Activated CD4-positive, CD25-positive, alpha-beta regulatory T cell treated with anti-CD3 and anti-CD28 coated beads, Interleukin-2, amount 50 U/mL, for 16 hours (primary cell): ENCODE measurements around the gene TUNAR.
"Not testable (repeated sequence)": the region's sequence is repeated elsewhere in the genome, so short reads cannot be mapped to it uniquely, and the experiment has no call there.

Experiments
- DNase-seq: peaks from one replicate; pipeline ENCODE4 v3.0.0-alpha.2; 2020; ENCODE audit warnings: low read depth, low spot score

The TUNAR gene

DNA sequence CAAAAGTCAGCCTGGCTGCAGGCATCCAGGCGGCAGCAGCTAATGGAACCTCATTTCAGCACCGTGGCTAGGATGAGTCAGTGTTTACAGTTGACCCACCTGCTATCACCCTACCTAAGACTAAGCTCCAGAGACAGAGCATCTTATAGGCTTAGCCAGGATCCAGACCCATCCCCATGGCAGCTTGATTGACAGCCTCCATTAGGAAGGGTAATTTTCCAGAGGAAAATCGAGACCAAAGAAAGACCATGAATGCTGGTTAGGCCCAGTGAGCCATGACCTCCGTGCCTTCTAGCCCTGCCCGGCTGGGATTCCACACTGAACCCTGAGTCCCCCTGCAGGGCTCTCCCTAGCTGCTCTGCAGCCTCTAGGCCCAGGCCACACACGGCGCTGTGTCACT is 38.7 kb downstream of the TUNAR start:
- no peak for DNase-seq

DNA sequence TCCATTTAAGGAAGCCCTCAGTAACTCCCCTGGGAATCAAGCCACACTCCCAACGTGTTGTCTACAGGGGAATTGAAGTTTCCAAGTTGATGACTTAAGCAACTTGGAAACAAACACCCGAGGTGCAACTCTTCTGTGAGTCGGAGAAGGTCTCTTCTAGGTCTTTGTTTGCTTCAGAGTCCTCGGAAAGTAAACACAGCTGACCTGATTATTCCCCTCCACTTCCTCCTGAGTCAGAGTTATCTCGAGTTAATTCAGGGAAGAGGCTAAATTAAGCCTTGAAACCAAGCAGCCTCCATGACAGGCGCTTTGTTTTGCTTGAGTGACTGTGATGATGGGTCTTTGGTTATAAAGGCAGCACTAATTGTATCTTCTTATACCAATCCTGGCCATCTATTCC is 41.8 kb downstream of the TUNAR start:
- no peak for DNase-seq

GRCh38 chr14:95920769-95921438 is 44.3 kb downstream of the TUNAR start:
- no peak for DNase-seq

DNA sequence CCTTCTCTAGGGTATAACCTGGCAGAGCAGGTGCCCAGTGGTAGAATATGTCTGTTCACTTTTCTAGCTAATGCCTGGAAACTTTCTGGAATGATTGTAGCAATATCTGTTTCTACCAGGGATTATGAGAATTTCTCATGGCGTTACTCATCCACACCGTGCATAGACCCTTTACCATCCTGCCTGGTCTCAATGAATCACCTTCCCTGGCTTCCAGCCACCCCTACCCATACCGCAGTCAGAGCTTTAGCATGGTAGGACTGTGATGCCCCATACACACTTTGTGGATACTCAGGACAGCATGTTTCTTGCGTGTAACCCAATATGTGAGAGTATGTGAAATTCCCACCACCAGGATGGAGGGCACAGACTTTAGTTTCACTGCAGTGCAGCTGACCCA is 45.4 kb downstream of the TUNAR start:
- DNase-seq: no peak

- no peak for DNase-seq
These were observed 52.1 kb downstream of the TUNAR start for GRCh38 chr14:95928751-95929150.

DNA sequence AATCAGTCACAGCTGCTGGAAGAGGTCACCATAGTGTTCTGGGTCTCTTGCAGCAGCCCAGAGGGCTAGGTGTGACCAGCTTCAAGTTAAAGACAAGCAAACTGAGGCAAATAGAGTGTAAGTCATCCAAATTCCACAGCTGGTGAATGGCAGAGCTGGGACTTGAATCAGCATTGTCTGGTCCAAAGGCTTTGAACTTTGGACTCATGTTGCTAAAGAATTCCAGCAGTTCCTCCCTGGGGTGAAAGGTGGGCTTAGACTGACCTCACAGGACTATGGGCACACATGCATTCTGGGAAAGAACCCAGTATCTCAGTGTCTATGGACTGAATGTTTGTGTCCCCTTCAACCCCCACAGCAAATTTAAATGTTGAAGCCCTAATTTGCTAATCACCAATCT is 54.8 kb downstream of the TUNAR start:
- DNase-seq: no peak

GRCh38 chr14:95935228-95935822 is 58.7 kb downstream of the TUNAR start:
- DNase-seq: no peak

DNA sequence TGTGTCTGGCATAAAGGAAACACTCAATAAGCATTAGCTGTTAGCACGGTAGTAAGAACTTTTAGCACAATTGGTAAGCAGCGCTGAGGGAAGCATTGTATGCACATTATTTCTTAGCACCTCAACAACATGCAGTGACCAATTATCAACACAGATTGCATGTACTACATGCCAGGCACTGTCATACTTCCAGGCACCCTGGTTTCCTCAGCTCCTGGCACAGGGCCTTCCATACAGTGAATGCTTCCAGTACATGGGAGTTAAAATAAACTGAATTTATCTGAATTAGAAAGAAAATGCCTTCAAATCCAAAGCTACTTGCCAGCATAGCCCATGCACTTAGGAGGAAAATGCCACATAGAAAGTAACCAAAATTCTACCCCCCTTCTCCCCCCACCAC is 59.4 kb downstream of the TUNAR start:
- no peak for DNase-seq

DNA sequence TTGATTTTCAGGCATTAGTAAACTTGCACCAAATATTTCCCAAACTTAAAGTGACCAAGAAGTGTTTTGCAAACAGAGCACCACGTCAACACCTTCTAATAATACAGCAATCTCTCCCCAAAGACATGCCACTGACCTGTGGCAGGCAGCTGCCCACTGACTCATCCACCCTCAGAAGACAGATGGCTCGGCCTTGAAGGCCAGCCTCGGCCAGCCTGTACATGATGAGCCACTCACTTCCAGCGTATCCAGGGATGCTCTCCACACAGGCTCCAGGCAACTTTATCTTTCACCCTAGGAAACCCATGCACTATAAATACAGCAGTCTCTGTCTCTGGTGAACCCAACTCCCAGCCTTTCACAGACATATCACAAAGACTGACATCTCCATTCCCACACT is 62.7 kb downstream of the TUNAR start:
- DNase-seq: no peak

- no peak for DNase-seq
These were observed 65.3 kb downstream of the TUNAR start for GRCh38 chr14:95941897-95942296.

DNA sequence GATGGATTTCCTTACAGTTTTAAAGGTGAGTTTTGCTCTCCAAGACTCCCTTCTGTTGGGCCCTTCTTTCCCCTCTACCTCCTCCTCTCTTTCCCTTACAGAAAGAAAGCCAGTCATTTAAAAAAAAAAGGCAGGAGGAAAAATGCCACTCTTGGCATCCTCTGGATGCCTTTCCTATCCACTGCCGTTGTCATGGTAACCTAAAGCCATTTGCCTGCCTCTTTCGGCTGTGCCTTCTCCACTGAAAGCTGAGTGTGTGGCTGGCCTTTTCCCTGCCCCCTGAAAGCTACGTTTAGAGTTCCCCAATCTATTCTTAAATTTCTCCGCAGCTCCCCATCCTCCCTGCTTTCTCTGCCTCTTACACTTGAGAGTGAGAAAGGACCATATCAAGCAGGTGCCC is 67.1 kb downstream of the TUNAR start:
- no peak for DNase-seq

DNA sequence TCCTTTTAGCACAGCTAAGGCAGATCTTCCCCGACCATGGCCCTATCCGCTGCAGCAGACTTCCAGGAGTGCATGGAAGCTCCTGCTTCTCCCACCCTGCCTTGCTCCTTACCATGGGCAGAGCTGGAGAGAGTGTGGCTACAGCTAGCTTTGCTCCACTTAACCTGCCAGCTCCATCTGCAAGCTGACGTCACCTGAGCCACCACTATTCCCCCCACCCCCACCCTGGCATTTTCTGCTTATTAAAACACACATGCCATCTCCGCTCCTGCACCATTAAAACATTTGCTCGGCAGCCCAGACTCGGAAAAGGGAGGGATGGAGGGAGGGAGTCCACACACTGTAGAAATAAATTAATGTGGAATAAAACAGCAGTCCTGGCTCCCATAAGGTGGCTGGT is 67.8 kb downstream of the TUNAR start:
- DNase-seq: no peak

DNA sequence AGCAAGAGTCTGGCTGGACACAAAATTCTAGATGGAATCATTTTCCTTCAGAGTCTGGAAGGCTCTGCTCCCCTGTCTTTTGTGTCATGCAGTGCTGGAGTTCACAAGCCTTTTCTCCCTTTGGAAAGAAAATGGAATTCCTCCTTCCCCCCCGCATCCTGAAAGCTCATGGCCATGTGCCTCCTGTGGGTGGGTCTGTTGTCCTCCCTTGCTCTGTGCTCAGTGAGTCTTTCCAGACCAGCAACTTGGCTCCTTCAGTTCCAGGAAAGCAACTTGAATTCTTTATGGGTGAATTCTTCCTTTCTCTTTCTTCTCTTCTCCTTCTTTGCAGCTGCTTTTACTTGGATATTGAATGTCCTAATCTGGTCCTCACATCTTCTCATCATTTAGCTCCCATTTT is 70.2 kb downstream of the TUNAR start:
- DNase-seq: no peak

DNA sequence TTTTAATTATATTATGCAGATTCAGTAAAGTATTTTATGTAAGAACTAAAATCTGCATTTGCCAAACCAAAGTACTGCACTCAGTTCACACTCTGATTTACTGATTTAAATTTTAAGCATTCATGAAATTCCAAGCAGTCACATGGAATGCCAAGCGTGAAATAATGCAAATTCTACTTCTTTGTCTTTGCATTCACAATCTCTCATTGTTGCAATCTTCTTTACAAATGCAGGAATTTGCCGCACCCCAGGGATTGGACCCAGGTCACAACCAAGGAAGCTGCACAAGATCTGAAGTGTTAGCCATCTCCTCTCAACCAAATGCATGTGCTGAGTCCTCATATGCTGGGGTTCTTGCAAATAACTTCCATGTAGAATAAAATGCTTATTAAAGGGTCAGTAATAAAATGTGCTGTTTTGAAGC is 71.9 kb downstream of the TUNAR start:
- DNase-seq: no peak

DNA sequence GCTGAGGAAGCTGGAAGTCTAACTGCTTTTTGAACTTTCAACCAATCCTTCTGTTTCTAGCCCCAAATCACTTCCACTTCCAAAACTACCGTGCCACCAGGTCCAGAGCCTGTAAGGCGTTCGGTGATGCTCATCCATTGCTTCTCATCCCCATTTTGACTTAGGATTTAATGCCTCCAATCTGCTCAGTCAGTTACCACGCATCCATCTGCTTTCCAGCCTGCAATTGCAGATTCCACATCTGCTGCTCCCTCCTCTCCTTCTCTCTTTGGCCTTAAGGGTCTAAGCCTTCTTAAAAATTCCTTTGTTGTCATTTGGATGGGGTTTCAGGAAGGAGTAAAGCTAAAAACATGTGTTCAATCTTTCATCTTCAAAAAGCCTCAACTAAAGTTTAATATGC is 74.7 kb downstream of the TUNAR start:
- no peak for DNase-seq

- no peak for DNase-seq
These were observed 76.6 kb downstream of the TUNAR start for GRCh38 chr14:95953111-95953724.

DNA sequence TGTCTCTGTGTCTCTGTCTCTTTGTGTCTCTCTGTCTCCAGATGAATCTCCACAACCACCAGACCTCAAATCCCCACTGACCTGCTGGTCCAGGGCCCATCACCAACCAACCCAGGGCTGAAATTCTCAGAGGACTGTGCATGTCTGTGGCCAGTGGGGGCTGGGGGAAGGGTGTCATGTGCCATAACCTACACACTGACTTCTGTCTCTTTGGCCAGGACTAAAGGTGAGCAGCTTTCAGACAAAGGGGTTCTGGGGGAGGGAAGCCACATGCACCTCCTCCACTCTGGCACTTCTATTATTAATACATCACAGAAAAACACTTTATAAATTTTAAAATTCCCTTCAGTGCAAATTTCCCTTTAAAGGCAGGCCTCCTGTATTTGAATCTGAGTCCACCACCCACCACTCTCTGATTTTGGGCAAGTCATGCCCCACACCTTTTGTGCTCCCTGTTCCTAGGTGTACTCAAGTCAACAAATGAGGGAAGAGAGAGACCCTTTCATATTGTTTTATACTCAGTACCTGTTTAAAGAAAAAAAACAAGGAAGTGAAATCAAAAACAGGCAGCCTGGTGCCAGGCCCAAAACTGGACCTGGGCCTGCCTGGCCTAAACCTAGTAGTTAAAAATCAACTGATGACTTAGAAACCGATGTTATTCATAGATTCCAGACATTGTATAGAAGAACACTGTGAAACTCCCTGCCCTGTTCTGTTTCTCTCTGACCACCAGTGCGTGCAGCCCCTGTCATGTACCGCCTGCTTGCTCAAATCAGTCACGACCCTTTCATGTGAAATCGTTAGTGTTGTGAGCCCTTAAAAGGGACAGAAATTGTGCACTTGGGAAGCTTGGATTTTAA is 80.2 kb downstream of the TUNAR start:
- no peak for DNase-seq

DNA sequence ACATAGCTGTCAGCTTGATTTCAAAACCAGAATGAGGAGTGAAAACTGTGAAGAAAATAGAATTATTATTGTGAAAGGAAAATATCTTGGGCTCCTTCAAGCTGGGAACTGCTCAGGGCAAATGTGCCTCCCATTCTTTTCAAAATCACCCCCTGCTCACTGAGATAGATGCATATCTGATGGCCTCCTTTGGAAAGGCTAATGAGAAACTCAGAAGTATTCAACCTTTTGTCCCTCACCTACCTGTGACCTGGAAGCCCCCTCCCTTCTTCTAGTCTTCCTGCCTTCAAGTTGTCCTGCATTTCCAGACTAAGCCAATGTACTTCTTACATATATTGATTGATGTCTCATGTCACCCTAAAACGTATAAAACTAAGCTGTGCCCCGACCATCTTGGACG is 81.5 kb downstream of the TUNAR start:
- DNase-seq: no peak

GRCh38 chr14:95959317-95959716 is 82.7 kb downstream of the TUNAR start:
- DNase-seq: no peak

DNA sequence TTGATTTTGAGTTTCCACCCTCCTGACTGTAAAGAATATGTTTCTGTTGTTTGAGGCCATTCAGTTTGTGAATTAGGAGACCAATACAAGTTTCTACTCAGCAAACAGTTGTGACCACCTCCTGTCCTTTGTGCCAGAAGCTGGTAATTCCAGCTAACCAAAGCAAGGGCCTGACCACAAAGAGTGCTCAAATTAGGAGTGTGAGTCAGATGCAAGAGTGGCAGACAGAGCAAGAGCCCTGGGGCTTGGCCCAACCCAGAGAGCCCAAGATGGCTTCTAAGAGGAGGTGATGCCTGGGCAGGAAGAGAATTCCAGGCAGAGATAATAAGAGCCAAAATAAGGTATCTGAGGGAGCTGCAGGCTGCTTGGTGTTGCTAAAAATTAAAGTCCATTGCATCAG is 84.8 kb downstream of the TUNAR start:
- DNase-seq: no peak

GRCh38 chr14:95964901-95965300 is 88.3 kb downstream of the TUNAR start:
- DNase-seq: no peak

GRCh38 chr14:95968048-95968447 is 91.4 kb downstream of the TUNAR start:
- DNase-seq: not testable (repeated sequence)
